Activated T-cell treated with anti-CD3 and anti-CD28 coated beads for 1 hour (primary cell): ENCODE measurements around the gene SDCCAG8.

Experiments used
- DNase-seq: peaks from one replicate; pipeline ENCODE4 v3.0.0-alpha.2; 2020; ENCODE audit warnings: low read depth

SDCCAG8 gene

GRCh38 chr1:243455760-243456651 lies 200.2 kb downstream of the SDCCAG8 start:
- DNase-seq, result no peak

DNA sequence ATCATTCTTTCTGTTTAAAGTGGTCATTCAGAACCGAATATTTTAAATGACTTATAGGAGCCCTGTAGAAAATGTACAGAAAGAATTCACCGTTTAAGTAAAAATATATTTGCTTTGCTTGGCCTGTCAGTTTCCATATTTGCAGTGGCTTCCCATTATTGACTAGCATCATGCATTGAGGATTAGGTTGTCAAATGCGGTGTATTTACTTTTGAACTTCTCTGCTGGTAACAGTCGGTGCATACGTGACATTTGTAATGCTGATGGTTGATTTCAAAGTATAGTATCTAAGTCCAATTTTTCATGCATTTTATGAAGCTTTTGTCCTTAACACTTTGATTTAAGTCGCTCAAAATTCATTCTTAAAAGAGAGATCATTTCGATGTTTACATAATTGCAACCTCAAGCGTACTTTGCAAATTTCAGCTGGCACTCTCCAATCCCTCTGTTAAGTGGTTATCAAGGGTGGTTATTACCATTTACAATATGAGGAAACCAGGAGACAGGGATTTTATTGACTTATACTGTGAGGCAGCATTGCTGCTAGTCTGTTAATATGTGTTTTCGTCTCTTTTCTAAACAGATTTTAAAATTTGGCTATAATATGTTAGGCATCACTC lies 201.6 kb downstream of the SDCCAG8 start:
- DNase-seq, result no peak

DNA sequence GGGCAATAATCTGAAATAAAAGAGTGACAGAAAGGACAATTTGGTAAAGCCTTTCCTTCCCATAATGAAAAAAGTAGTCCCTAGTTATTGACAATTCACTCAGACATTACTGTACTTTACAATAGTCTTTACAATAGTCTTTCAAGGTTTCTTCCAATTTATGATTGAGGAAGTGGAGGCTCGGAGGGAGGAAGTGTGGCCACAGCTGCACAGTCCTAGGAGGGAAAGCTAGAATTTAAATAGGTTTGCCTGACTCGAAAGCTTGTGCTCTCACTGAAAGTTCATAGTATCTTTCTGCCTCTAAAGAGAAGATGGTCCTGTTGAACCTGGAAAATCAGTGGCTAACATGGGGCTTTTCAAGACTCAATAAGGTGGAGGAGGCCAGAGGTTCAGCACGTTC lies 203.2 kb downstream of the SDCCAG8 start:
- no peak for DNase-seq

DNA sequence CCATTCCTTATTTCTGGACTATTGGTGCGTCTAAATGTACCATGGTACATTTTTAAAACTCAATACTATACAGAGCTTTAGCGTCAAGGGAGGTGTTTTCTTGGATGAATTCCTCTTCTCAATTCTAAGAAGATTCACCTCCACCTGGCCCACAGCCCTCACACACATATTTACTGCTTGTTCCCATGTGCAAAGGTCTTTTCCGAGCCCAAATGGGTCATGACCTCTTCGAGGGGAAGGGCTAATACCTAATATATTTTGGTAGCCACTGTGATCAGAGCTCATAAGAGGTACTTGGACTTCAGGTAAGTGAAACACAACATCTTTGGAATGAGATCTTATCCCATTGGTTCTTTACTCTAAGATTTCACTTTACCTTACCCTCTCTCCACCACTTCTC lies 205.9 kb downstream of the SDCCAG8 start:
- no peak for DNase-seq

- no peak for DNase-seq
Observed at GRCh38 chr1:243462929-243463697, 207.3 kb downstream of the SDCCAG8 start.

GRCh38 chr1:243465081-243465480 lies 209.2 kb downstream of the SDCCAG8 start:
- no peak for DNase-seq

- no peak for DNase-seq
Observed at GRCh38 chr1:243465738-243466137, 209.9 kb downstream of the SDCCAG8 start.

DNA sequence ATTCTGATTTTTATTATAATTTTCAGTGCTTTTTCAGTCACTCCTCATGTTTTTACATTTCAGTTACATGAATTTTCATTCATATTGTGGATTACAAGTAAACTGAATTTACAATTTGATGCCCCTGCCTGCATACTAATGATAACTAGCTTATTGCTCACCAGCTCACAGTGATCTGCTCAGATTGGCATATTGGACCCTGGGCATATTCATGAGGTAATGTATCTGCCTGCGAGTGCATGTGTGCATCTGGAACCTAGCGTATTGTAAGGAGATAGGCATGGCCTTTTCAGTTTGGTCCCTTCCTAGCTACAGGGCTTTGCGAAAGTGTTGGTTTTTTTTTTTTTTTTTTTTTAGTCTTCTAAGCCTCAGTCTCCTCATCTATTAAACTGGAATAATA lies 213.7 kb downstream of the SDCCAG8 start:
- DNase-seq, result no peak

DNA sequence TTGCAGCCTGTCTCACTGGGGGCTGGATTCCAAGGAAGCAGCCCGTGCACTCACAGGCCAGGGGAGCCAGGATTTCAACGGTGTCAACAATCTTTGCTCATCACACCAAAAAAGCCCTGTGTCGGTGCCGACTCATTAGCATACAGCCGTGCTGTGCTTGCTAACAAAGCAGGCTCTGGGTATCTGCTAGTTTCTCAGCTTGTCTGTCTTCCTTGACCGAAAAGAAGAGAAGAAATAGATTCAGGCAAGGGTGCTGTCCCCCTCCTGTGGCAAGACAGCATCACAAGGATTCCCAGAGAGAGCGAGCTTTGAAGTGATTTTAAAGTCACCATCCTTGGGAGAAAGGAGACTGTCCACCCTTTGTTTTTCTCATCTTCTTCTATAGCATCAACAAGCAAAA lies 214.7 kb downstream of the SDCCAG8 start:
- no peak for DNase-seq

DNA sequence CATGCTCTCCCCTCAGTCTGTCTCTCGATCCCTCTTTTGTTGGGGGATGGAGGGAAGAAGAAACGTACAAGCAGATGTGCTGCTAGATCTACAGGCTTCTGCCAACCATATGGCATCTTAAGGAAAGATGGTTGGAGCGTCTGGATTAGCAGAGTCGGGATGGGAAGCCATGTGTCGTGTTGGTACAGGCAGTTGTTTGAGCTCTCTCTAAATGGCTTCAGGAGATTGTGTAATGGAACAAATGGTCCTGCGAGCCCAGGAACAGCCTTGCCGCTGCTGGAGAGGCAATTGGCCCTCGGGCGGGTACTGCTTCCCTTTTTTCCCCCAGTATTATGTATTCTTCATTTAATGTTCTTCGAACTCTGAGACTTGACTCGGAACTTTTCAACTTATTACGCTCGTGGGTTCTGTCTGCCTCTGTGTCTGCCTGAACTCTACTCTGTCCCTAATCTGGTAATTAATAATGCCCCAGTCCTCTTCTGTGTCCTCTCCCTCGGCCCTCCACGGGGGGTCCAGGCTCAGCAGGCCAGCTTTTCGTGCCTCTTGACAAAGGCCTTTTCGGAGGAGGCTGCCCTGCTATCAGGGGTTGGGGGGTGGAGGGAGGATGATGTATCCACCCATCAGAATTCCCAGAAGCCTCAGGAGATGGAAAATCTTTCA lies 215.3 kb downstream of the SDCCAG8 start:
- DNase-seq, result no peak

- no peak for DNase-seq
Observed at GRCh38 chr1:243471754-243472745, 216.2 kb downstream of the SDCCAG8 start.

DNA sequence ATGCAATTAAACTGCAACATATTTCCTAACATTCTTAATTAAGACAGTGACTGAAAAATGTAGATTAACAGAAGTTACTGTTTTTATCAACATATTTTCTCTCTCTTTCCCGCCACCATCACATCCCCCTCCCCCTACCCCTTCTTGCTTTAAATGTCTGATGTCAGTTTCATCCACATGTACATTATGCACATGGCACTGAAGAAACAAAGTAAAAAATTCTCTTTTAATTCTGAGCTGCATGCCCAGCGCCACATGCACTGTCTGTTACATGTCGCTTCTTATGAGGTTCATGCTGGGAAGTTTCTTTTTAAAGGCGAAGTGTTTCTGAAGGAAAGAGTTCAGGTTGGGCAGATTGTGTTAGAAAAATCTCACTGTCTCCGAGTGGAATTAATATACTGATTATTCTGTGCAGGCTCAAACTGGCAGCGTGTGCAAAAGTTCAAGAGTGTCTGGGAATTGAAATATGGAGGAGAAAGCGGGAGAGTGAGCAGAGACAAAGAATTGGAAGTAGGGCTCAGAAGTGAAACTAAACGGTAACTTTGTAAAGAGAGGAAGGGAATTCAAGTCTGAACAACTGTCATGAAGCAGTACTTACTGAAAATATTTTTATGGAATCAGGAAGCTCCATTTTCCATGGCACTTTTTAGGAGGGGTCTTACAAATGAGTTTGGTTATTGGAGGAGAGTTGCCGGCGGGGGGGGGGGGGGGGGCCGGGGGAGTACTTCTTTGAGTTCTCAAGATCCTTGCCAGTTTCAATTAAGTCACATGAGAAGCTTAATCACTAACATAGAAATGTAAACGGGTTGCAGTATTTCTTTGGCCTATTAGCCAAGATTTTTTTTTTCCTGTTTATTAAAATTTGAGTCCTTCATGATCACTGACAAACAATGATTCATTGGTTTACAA lies 217.6 kb downstream of the SDCCAG8 start:
- DNase-seq, result no peak

- no peak for DNase-seq
Observed at GRCh38 chr1:243474136-243474881, 218.5 kb downstream of the SDCCAG8 start.

DNA sequence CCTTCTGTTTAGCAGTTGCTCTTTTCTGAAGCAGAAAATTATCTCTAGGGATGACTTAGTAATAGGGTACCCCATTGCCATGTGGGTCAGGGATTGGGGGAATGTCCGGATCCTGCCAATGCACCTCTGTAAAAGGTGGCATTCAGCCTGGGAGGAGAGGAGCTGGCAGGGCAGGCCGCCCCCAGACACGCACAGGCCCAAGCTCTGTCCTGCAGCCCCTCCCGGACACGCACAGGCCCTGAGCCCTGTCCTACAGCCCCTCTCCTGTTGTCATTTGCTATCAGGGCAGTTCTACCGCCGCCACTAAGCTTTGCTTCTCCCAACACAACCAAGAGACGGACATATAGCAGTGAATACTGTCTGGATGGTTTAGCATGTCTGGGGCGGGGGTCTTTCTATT lies 219.1 kb downstream of the SDCCAG8 start:
- no peak for DNase-seq

GRCh38 chr1:243475966-243476365 lies 220.1 kb downstream of the SDCCAG8 start:
- DNase-seq, result no peak

DNA sequence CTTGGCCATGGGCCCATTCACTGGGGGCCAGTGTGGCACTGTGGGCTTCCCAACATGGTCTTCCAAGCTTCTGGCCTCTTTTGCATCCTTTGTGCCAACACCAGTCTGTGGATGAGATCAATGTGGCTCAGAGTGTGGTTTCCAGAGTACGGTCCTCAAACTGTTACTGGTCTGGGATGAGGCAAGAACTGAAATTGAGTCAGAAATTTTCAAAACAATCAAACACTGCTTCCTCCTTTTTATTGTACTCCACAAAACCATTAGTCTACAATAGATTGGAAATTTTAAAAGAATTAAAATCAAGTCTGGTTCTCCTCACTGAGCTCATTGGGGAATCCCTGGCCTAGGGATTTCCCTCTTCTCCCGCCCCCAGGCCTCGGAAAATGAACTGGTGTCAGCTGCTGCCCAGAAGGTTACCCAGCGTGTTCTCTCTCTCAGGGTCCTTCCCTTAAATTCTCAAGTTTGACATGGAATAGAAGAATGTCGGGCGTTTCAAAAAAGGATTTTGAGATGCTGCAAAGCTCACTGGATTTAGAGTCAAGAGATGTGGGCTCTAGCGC lies 222.0 kb downstream of the SDCCAG8 start:
- no peak for DNase-seq

- DNase-seq, result no peak
Observed at GRCh38 chr1:243481101-243481500, 225.3 kb downstream of the SDCCAG8 start.

DNA sequence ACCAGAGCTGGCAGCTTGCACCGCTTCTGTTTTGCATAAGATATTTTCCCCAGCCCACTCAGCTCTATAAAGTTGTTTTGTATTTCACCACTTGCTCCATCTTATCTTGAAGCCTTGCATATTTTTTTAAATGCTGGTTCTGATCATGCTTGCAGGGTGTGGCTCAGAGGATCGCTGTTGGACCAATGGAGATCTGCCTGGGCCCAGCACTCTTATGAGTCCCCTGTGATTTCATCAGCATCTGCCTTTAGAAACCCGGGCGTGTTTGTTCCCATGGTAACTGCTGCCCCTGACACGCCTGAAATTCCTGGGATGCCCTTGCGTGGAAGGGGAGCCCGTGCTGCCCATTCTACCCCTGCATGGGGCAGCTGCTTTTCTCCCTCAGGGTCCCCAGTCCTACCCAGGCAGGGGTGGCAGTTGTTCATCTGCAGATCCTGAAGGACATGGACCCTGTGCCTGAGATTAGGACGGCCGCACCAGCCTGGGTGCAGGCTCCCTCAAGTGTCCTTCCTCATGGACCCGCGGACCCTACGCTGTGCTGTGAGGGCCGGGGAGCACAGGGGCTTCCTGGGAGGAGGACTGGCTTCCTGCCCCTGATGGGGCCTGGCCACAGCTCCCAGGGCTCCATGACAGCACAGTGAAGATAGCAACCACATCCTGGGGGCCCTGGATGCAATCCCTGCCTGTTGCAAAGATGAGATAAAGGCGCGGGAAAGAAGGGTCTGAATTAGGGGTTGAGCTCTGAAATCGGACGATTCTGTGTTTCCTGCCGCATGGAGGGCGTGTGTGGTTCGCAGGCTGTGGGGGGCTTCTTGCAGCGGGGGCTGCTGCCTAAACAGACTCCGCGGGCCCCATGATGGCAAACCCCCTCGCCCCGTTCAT lies 226.5 kb downstream of the SDCCAG8 start:
- DNase-seq, result no peak
